HUDEP-2 (cell line): ENCODE data around the gene KRT78.
"Not testable (repeated sequence)": the region's sequence is repeated elsewhere in the genome, so short reads cannot be mapped to it uniquely, and the experiment has no call there.

Experiments used
- DNase-seq, 76 experiments: peaks; one replicate each; lab custom pipeline; 2025; ENCODE audit not compliant: unreplicated experiment in 76 of 76; lab: John Stamatoyannopoulos, UW

The KRT78 gene, protein sequence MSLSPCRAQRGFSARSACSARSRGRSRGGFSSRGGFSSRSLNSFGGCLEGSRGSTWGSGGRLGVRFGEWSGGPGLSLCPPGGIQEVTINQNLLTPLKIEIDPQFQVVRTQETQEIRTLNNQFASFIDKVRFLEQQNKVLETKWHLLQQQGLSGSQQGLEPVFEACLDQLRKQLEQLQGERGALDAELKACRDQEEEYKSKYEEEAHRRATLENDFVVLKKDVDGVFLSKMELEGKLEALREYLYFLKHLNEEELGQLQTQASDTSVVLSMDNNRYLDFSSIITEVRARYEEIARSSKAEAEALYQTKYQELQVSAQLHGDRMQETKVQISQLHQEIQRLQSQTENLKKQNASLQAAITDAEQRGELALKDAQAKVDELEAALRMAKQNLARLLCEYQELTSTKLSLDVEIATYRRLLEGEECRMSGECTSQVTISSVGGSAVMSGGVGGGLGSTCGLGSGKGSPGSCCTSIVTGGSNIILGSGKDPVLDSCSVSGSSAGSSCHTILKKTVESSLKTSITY

DNA sequence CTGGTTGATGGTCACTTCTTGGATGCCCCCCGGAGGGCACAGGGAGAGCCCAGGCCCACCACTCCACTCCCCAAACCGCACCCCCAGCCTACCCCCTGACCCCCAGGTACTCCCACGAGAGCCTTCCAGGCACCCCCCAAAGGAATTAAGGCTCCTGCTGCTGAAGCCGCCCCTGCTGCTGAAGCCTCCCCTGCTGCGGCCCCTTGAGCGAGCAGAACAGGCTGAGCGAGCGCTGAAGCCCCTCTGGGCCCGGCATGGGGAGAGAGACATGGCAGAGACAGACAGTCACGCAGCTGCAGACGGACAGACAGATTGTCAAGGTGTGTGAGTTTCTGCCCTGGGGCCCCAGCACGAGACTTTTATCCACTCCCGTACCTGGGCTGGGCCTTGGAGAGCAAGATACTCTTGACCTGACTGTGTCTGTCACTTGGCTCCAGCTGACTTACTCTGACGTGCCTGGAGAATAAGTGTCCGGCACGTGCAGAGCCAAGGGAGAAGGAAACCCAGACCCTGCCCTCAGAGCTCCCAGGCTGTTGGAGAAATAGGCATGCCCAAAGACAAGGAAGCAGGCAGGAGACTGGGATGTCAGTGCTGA, at the start of gene KRT78:
KRT78 (minus strand) TSS at position 334 of the 595 bp plus-strand sequence; CDS start at position 270, 64 bp downstream.
- DNase-seq = no peak

DNA sequence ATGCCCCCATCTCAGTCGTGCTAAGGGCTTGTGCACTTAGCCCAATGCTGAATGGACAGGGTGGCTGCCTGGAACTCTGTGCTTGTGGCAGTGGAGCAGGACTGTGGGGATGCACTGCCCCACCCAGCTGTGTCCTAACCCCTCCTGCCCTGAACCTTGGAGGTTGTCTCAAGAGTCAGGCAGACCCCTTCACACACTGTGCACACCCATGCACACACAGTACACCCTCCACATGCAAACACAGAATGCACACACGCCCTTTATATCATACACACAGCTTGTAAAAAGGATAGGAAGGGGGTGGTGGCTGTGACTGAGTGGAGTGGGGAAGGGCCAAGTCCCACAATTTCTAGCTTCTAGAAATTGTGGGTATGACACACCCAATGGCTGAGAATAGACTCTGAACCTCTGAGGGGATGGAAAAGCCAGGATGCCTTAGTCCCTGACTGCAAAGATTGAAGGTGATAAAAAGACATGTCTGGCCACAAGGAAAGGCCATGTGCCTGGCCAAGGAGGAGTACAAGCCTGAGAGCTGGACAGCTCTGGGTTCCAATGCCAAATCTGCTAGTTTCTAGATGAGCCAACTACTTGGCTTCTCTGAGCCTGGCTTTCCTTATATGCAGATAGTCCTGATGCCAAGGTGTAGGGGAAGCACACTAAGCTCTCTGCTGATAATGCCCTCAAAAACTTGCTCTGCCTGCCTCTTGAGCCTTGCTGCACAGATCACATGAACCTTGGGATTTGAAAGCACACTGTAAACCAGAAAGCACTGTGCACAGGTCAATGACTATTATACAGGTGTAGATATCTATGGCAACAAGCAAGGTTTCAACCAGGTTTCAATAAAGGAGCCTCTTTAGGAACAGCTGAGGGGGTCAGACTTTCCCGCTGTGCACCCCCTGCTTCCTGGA, 47.7 kb upstream of the KRT78 start:
- DNase-seq = no peak

DNA sequence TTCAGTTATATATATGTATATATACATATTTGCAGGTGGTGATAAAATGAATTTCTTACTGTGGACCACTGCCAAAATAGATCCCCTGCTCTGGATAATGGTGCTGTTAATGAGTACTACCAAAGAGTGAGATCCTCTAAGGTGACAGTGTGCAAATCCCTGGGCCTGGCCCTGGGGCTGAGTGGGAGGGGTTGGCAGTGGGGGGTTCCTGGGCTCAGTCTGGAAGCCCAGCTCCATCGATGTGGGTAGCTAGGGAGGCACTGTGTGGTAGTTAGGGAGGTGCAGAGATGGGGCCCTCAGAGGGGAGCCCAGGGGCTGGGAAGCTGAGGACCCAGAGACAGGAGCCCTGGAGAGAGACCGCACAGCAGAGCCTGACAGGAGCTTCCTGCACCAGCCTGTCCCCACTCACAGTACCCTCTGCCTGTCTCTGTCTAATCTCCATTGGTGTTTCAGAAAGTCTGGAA, 47.0 kb upstream of the KRT78 start:
- no peak for DNase-seq

DNA sequence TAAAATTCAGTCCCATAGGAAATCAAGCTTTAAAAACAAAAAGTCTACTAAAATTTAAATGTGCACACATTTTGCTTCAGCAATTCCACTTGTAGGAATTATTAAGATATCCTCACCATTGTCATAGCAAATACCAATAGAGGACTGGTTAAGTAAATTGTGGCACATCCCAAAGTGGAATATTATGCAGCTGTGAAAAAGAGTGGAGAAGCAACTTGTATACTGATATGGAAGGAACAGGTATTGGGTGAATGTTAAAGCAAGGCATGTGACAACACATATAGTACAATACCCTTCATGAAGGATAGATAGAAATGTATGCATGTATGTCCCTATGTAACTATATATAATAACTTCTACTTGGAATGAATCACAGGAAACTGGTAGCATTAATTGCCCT, 44.2 kb upstream of the KRT78 start:
- DNase-seq = no peak

DNA sequence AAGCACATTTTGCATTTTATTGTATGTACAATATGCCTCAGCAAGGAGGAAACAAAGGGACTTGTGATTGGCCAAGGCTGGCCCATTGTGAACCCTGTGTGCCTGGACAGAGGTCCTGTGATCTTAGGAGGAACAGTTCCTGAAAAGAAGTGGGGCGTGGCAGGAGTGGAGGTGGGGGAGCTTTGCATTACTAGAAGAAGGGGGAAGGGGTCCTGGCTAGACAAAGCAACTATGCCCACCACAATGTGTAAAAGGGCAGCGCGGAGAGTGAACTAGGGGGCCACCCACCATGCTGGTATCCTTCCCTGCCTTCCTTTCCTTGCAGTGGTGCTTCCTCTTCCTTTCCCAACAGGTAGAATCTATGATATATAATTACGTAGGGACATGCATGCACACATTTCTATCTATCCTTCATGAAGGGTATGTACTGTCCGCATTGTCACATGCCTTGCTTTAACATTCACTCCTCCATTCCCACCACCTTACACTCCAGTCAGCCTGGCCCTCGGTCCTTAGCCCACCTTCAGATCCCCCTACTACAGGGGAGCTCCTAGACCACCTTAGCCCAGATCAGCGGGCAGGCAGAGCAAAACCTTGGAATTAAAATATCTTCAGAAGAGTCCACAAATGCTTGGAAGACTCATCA, 43.5 kb upstream of the KRT78 start:
- DNase-seq = no peak

DNA sequence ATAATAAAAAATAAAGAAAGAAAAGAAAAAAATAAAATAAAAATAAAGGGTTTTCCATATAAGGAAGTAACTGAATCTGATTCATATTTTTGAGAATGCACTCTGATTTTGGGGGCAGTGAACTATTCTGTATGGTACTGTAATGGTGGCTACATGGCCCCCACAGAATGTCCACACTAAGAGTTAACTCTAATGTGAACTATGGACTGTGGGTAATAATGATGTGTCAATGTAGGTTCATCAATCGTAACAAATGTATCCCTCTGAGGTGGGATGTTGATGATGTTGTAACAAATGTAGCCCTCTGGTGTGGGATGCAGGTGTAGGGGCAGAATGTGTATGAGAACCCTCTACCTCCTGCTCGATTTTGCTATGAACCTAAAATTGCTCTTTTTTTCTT, 42.2 kb upstream of the KRT78 start:
- DNase-seq = no peak

DNA sequence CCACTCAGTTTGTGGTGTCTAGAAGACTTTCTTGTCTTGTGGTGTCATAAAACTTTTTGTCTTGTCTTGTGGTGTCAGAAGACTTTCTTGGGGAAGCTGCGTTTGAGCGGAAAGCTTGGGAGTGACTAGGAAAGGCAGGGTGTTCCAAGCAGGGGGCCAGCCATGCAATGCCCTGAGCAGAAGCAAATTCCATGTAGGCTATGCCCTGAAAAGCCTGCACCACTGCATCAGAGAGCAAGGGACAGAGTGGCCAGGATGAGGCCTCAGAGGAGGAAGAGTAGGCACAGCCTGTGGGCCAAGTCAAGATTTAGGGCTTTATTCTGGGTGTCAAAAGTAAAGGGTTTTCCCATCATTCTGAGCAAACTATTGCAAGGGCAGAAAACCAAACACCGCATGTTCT, 41.6 kb upstream of the KRT78 start:
- no peak for DNase-seq

DNA sequence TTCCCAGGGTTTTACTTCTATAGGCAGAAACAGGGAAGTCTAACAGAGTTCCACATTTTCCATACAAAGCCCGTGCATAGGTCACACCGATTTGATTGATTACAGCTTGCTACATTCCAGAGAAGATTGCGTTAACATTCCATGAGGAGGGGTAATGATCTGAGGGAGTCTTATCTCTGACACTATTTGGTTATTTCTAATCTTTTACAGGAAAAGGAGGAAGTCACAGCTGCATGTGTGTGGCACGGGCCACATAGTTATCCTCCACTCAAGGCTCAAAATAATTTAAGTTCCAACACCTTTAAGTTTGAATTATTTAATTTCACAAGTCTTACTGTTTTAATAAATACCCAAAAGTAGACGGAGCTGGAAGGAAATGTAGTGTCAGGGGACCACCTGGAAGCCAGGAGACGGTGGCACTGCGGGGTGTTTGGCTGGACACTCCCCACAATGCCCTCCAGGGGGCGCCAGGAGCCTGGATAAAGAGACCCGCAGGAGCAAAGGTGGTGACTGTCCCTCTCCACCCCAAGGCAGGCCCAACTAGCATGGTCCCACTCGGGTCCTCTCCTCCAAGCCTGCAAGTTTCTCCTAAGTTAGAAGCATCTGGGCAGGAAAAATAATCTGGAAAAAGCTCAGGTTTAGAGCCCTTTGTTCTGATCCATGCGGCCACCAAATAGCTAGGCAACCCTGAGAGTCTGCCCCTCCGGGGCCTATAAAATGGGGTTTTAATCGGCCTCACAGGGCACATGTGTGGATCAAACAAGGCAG, 35.9 kb upstream of the KRT78 start:
- DNase-seq = peak in 59 of 76 experiments; percentile 14 to 74 (median 50)

DNA sequence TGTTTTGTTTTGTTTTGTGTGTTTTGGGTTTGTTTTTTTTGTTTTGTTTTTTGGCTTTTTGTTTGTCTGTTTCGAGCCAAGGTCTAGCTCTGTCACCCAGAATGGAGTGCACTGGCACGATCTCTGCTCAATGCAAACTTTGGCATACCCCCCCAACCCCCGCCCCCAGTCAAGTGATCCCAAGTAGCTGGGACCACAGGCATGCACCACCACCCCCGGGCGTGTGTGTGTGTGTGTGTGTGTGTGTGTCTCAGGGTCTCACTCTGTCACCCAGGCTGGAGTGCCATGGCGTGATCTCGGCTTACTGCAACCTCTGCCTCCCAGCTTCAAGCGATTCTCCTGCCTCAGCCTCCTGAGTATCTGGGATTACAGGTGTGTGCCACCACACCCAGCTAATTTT, 31.7 kb upstream of the KRT78 start:
- DNase-seq = not testable (repeated sequence)

DNA sequence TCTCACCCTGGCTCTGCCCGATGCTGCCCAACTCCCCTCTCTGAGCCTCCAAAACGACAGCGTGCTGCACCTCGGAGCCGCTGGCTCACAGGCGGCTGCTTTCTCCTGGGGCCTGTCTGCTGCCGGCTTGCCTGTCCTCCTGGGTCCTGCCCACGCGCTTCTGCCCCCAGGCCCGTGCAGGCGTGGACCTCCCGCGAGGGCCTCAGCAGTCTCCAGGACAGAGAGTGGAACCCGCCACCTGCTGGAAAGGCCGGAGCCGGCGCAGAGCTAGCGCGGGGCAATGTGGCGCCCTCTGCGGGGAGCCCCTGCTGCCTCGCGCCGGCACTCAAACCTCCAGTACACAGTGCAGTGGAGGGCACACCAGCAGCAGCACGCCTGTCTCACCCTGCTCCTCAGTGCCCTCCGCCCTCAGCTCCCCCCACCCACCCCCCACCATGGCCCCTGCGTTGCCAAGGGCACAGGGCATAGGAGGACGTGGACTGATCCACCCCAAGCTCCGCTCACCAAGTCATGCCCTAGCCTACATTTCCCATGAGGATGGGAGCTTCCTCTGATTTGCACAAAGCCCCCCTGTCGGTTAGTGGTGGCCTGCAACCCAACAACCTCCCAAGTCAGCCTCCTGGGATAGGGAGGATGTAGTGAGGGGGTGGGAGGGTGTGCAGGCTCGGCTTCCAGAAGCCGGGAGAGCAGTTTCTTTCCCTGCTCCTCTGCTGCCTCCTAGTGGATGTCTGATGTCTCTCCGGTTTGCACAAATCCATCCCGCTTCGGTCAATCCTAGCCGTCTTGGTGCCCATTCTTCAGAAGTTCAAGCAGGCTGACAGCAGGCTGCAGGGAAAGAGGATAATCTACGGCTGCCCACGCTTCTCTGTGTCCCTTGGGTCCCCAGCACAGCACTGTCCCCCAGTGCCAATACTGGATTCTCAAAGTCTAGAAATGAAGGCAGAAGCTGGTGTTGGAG, 30.9 kb upstream of the KRT78 start:
- peak in 69 of 76 experiments; percentile 12 to 87 (median 64) for DNase-seq

DNA sequence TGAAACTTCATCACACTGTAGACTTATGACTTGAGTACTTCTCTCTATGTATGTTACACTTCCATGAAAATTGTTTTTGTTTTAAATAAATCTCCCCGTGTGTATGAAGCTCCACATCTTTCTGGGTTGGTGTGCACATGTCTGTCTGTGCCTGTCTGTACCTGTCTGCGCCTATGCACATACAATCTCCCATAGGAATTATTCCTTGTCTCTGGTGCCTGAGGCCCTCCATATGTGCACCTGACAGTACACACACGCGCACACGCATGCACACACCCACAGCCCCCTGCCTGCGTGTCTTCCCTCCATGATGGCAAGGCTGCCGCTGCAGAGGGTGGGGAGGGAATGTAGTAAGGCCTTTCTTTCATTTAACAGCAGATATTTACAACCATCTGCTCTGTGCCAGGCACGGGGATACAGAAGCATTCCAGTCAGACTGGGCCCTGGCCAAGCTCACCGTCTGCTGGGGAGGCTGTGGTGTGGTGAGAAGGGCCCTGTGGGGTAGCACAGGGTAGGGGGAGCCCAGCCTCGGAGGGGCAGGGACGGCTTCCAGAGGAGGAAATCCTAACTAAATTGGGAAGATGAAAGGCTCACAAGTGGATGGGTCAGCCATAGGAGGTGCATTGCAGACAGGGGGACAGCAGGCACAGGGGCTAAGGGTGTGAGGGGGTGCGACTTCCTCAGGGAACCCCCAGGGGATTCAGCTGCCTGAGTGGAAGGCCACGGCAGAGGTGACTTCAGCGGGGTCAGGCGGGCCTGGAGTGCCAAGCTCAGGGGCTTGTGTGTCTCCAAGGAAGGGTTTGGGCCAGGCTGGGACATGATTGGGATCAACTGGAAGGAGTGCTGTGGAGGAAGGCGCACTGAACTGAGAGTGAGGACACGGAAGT, 30.0 kb upstream of the KRT78 start:
- DNase-seq = no peak

DNA sequence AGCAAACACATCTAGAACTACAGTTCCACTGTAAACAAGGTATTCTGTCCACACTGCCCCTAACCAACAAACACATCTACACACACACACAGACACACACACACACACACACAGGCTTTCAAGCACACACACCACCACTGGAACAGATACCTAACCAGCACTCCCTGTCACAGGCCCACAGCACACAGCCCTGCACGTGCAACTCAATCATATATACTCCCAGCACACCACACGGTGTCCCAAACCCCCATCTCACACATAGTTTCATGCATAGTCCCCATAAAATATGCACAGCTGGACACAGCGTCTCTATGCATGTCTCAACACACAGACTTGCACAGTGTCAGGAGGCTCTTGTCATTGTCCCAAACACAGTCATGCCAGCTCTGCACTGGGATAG, 28.4 kb upstream of the KRT78 start:
- no peak for DNase-seq

DNA sequence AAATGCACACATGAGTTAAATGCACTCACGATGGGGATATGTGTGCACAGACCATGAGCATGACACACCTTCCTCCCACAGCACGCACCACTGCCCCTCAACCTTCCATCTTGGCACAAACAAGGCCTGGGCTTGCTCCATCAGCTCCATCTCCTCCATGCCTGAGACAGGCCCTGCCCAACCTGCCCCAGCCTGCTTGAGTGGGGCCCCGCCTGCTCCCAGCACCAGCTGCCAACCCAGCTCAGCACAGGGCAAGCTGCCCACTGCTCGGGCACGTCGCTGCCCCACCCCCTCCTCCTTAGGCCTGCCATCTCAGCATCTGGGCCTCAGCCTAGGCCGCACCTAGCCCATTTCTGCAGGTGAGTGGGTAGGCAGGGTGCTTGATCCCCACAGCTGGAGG, 27.6 kb upstream of the KRT78 start:
- DNase-seq = peak in 28 of 76 experiments; percentile 5 to 48 (median 28)

DNA sequence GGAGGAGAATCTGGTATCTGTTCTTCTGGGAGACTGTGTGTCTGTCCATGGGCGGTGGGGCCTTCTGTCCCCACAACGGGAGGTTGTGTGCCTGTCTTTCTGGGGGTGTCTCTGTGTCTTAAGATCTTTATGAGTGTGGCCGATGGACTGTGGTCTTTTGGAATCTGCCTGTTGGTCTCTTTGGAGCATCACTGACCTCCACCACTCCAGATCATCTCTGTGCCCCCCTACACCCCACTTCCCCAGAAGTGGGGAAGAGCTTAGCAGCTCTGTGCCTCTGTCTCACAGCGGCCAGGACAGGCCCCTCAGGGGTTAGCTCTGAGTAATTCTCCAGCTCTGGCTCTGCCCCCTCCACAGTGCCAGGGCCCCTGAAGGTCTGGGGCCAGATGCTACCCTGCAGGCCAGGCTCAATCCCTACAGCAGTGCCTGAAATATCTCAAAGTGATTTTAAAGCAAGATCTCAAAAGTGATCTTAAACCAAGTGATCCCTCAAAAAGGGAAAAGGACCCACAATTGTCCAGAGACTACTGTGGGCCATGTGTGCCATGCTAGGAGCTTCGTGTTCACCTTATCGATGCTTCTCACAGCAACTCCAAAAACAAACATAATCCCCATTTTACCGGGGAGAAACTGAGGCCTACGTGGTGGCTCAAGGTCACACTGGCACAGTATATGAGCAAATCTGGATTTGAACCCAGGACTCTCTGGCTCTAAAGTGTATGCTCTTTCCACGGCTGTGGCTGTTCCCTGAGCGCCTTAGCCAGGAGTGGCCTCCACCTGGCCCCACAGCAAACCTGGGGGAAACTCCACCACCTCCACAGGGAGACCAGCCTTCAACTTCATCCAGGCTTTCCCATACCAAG, 26.0 kb upstream of the KRT78 start:
- DNase-seq = peak in 1 of 76 experiments; percentile 22

DNA sequence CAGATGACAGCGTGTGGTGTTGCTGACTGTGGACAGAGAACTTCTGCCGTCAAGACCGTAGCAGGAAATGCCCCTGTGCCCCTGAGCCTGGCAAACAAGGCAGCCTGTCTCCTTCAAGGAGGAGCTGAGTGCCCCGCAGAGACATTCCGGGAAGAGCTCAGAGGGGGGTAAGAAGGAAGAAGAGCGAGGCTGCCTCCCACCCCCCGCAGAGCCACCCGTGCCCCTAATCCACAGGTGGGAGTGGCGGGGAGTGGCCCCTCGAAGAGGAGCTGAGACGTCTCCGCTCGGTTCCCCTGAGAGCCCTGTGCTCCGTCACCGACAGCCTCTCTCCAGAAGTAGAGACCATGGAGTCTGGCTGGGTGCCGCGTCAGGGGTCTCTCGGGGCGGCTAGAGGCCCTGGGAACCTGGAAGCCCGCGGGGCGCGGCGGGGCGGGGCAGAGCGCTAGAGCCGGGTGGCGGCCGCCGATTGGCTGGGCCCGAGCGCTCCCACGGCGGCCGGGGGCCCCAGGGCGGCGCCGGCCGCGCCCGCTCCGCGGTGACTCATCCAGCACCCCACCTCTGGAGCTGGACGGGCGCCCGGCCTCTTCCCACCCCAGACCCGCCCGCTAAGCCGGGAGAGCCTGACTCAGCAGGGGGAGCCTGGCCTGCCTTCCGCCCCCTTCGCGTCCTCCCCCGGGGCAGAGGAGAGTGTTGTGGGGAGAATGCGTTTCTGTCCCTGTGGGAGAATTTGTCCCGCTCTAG, 25.2 kb upstream of the KRT78 start:
- peak in 74 of 76 experiments; percentile 23 to 93 (median 84) for DNase-seq

DNA sequence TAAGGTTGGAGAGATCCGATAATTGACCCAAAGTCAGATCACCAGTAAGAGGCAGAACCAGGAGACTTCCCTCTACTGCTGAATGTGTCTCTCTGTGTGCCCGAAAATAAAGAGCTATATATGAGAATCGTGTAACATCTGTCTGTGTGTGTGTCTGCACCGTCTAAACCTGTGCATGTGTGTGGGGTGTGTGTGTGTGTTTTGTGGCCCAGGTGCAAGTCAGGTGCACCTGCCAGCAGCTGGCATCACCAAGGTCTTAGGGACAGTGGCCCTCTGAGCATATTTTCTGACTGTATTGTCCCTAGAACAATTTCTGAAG, 24.7 kb upstream of the KRT78 start:
- no peak for DNase-seq
